Hematopoietic multipotent progenitor cell treated with erythropoietin and hydrocortisone succinate and interleukin-3 and kit ligand, for 6 days (in vitro differentiated cells): ENCODE results near the gene OAS3.
A peak's percentile ranks its signal among the peaks of the same experiment; 100 is the strongest.
"Not testable (repeated sequence)": the region's sequence is repeated elsewhere in the genome, so short reads cannot be mapped to it uniquely, and the experiment has no call there.

Source experiments
- DNase-seq: peaks from one replicate; pipeline ENCODE4 v3.0.0-alpha.2; 2015

OAS3 gene

GRCh38 chr12:112937741-112938719, at the start of gene OAS3:
Gene OAS3, plus strand, starts transcription at chr12:112938474. Its CDS starts 57 bp downstream, at chr12:112938531.
- peak; percentile 61 for DNase-seq

GRCh38 chr12:112891093-112892024, 46.9 kb upstream of the OAS3 start:
- no peak for DNase-seq

GRCh38 chr12:112892856-112893255, 45.4 kb upstream of the OAS3 start:
- DNase-seq = no peak

- DNase-seq = no peak
Measured at GRCh38 chr12:112894128-112894527, 44.1 kb upstream of the OAS3 start.

GRCh38 chr12:112898380-112898779, 39.9 kb upstream of the OAS3 start:
- no peak for DNase-seq

GRCh38 chr12:112900298-112901145, 37.8 kb upstream of the OAS3 start:
- DNase-seq = peak; percentile 65

- DNase-seq = no peak
Measured at GRCh38 chr12:112901271-112901670, 37.0 kb upstream of the OAS3 start.

- no peak for DNase-seq
Measured at GRCh38 chr12:112904571-112904970, 33.7 kb upstream of the OAS3 start.

- DNase-seq = no peak
Measured at GRCh38 chr12:112905451-112906089, 32.7 kb upstream of the OAS3 start.

GRCh38 chr12:112906712-112907414, 31.4 kb upstream of the OAS3 start, which contains the start of gene OAS1:
Gene OAS1, plus strand, starts transcription at chr12:112906962. Its CDS starts 78 bp downstream, at chr12:112907040.
- peak; percentile 16 for DNase-seq

GRCh38 chr12:112907415-112908157, 30.7 kb upstream of the OAS3 start:
- DNase-seq = no peak

GRCh38 chr12:112908548-112908947, 29.7 kb upstream of the OAS3 start:
- DNase-seq = no peak

GRCh38 chr12:112909693-112910092, 28.6 kb upstream of the OAS3 start:
- no peak for DNase-seq

- no peak for DNase-seq
Measured at GRCh38 chr12:112913038-112913688, 25.1 kb upstream of the OAS3 start.

GRCh38 chr12:112913888-112914287, 24.4 kb upstream of the OAS3 start:
- DNase-seq = not testable (repeated sequence)

GRCh38 chr12:112916270-112916669, 22.0 kb upstream of the OAS3 start:
- DNase-seq = no peak

GRCh38 chr12:112919121-112919520, 19.2 kb upstream of the OAS3 start:
- DNase-seq = no peak

- no peak for DNase-seq
Measured at GRCh38 chr12:112924986-112925385, 13.3 kb upstream of the OAS3 start.

- not testable (repeated sequence) for DNase-seq
Measured at GRCh38 chr12:112926416-112927033, 11.7 kb upstream of the OAS3 start.
